K562 (cell line): ENCODE data around the gene ING4. TPM values are rescaled to one million over a fixed set of nuclear protein-coding genes. Genes with fewer than 3 reads are reported as not detected.
A peak's percentile ranks its signal among the peaks of the same experiment; 100 is the strongest.

ENCODE experiments used
- ATAC-seq: fragments of 200-7000 bp; cut with Tn5 transposase; 3 replicates; pipeline ENCODE4 v1.9.1; 2020; ENCODE audit warnings: moderate library complexity
- BruUV-seq: library from RNA; stranded (reverse); fragments of 400-500 nt; replicated peaks from 2 replicates; lab custom pipeline; 2021; lab: Mats Ljungman, UMichigan
- CTCF ChIA-PET: fragments of 300-600 bp; formaldehyde crosslinking; extraction: SDS; loops from one replicate; lab custom pipeline; 2021; ENCODE audit warnings: low intra/inter-chr PET ratio; lab: Yijun Ruan, JAX
- POLR2A ChIA-PET: fragments of 300-600, 350-650 bp; sonication (Branson Sonifier 250); formaldehyde crosslinking; extraction: SDS; loops from one replicate; lab custom pipeline; 2021; ENCODE audit warnings: antibody characterized with exemption, inconsistent platforms; lab: Yijun Ruan, JAX
- DNase-seq, 4 experiments: peaks; one replicate each; pipeline versions ENCODE4 v3.0.0 to v3.0.0-alpha.2; 2011 to 2018; ENCODE audit warnings: low spot score in 3 of 4, mixed read lengths in 3 of 4; ENCODE audit errors: extremely low read depth in 1 of 4
- FAIRE-seq: peaks from 2 replicates; lab custom pipeline; 2011; peaks lifted over from hg19 to GRCh38; lab: Jason Lieb, UNC
- H2AFZ ChIP-seq: 2 replicates; pipeline ENCODE4 v1.6.0; 2011; ENCODE audit warnings: low read depth, low read length, control low read depth, inconsistent platforms
- H3K27ac ChIP-seq: fragments of 200-600 bp; 3 replicates; pipeline ENCODE4 v1.8.0; 2011; ENCODE audit warnings: low read depth, mild to moderate bottlenecking, control low read depth, inconsistent platforms, low read length, moderate library complexity, mixed read lengths; ENCODE audit errors: extremely low read depth
- H3K27me3 ChIP-seq, 2 experiments: fragments of 300-600 bp in 1 of 2; 2 replicates in 1 of 2; 3 replicates in 1 of 2; pipeline versions ENCODE4 v1.6.0 to v1.8.0; 2011; ENCODE audit warnings: inconsistent platforms in 2 of 2, low read length in 2 of 2, mild to moderate bottlenecking in 1 of 2, mixed read lengths in 1 of 2, moderate library complexity in 1 of 2; ENCODE audit not compliant: control insufficient read depth in 2 of 2, insufficient read depth in 2 of 2
- H3K36me3 ChIP-seq: fragments of 300-600 bp; 3 replicates; pipeline ENCODE4 v1.8.0; 2011; ENCODE audit warnings: mild to moderate bottlenecking, low read length, inconsistent platforms; ENCODE audit not compliant: control insufficient read depth, insufficient read depth
- H3K4me1 ChIP-seq, 2 experiments: fragments of 200-600 bp in 1 of 2; replicated peaks in 1 of 2; 2 replicates in 1 of 2; 3 replicates in 1 of 2; pipeline versions ENCODE4 v1.5.1 to v1.8.0; 2011; ENCODE audit warnings: inconsistent platforms in 2 of 2, low read length in 2 of 2, mild to moderate bottlenecking in 1 of 2, mixed read lengths in 1 of 2, moderate library complexity in 1 of 2; ENCODE audit not compliant: control insufficient read depth in 2 of 2, insufficient read depth in 2 of 2
- H3K4me2 ChIP-seq: 2 replicates; pipeline ENCODE4 v1.6.1; 2011; ENCODE audit warnings: low read length, control low read depth, inconsistent platforms, mixed read lengths; ENCODE audit not compliant: insufficient read depth
- H3K4me3 ChIP-seq: fragments of 200-600 bp; sonication (generic), shearing (Covaris generic); 2 replicates; pipeline ENCODE4 v1.5.1; 2016; ENCODE audit warnings: control low read depth, inconsistent platforms
- H3K79me2 ChIP-seq: fragments of 200-600 bp; 3 replicates; pipeline ENCODE4 v1.8.0; 2011; ENCODE audit warnings: low read length, inconsistent platforms; ENCODE audit not compliant: control insufficient read depth, insufficient read depth
- H3K9ac ChIP-seq, 2 experiments: 2 replicates each; pipeline versions ENCODE4 v1.6.0 to v1.6.1; 2011; ENCODE audit warnings: low read depth in 2 of 2, low read length in 2 of 2, control low read depth in 1 of 2, inconsistent platforms in 1 of 2, mild to moderate bottlenecking in 1 of 2, mixed read lengths in 1 of 2; ENCODE audit not compliant: insufficient read depth in 1 of 2
- H3K9me1 ChIP-seq: one replicate; pipeline ENCODE4 v1.6.0; 2011; ENCODE audit warnings: inconsistent platforms, mild to moderate bottlenecking, low read length, moderate library complexity; ENCODE audit not compliant: control insufficient read depth, insufficient read depth
- H3K9me3 ChIP-seq: replicated peaks from 2 replicates; pipeline ENCODE4 v1.5.1; 2011; ENCODE audit warnings: low read depth, low read length, inconsistent platforms; ENCODE audit not compliant: control insufficient read depth, insufficient read depth
- H4K20me1 ChIP-seq: replicated peaks from 2 replicates; pipeline ENCODE4 v1.6.1; 2011; ENCODE audit warnings: low read length, inconsistent platforms, mixed read lengths; ENCODE audit not compliant: control insufficient read depth, insufficient read depth
- HSF4 ChIP-seq: fragments of 250-450 bp; sonication (Bioruptor Pico); IDR thresholded peaks from 2 replicates; pipeline ENCODE4 v2.1.2; 2022; ENCODE audit warnings: mild to moderate bottlenecking, moderate library complexity, borderline replicate concordance
- RAD21 ChIP-seq, 2 experiments: fragments of 250-450 bp in 1 of 2; fragments of 450-650 bp in 1 of 2; sonication (Bioruptor Pico) in 1 of 2; formaldehyde crosslinking in 1 of 2; IDR thresholded peaks in 1 of 2; conservative IDR thresholded peaks in 1 of 2; 2 replicates each; pipeline versions ENCODE4 v1.4.0 to v1.8.0; 2020 to 2022; ENCODE audit warnings: mild to moderate bottlenecking in 2 of 2, moderate library complexity in 1 of 2
- WGBS: fragments of 100-300 bp; shearing (Covaris generic); methylation state at CpG from one replicate; pipeline ENCODE4 v1.1.6; 2016; ENCODE audit warnings: low coverage, mixed read lengths; ENCODE audit not compliant: insufficient coverage; ENCODE audit errors: missing lambda C conversion rate; 5-methylcytosine and 5-hydroxymethylcytosine counted together
- in situ Hi-C: fragments of 300-500 bp; cut with MboI; formaldehyde crosslinking; loops from 4 replicates; pipeline ENCODE4 v1.15.0; 2018; ENCODE audit warnings: inconsistent platforms, mixed read lengths
- intact Hi-C: fragments of 100-400 bp; cut with micrococcal nuclease; formaldehyde crosslinking; loops from 2 replicates; pipeline ENCODE4 v1.14.2; 2022
- polyA plus RNA-seq, 8 experiments: library from polyadenylated mRNA; depleted of rRNA in 4 of 8; stranded (reverse) in 5 of 8; unstranded in 3 of 8; fragments of >200 nt; fragmentation: Nextera tagmentation in 2 of 8; fragmentation: Illumina TruSeq in 1 of 8; extraction: Ambion mirVana in 2 of 8; extraction: Trizol in 1 of 8; gene quantifications; 2 replicates each; pipeline versions ENCODE4 v1.2.1 to v1.2.3, GENCODE V29; 2011 to 2014; ENCODE audit warnings: inconsistent platforms in 1 of 8, missing spikeins in 1 of 8
- total RNA-seq, 7 experiments: library from RNA; depleted of rRNA in 6 of 7; stranded (reverse); fragments of >200 nt in 6 of 7; fragmentation: Illumina TruSeq in 2 of 7; extraction: Trizol in 2 of 7; gene quantifications; 2 replicates each; pipeline versions ENCODE4 v1.2.1 to v1.2.3, GENCODE V29; 2011 to 2021; ENCODE audit warnings: low replicate concordance in 1 of 7
- TF ChIP-seq, protein P1 (sequence below): IDR thresholded peaks from 2 replicates; pipeline ENCODE4 v1.6.1; 2011; ENCODE audit warnings: borderline replicate concordance, low read depth, mild to moderate bottlenecking, moderate library complexity, low read length; ENCODE audit not compliant: insufficient read depth, poor library complexity, severe bottlenecking
- TF ChIP-seq, protein P2 (sequence below), 3 experiments: IDR thresholded peaks in 2 of 3; conservative IDR thresholded peaks in 1 of 3; 2 replicates each; pipeline ENCODE4 v1.5.1; 2011 to 2012; ENCODE audit warnings: low read length in 3 of 3, mild to moderate bottlenecking in 3 of 3, control low read depth in 2 of 3, improper control_type of control experiment in 1 of 3, inconsistent platforms in 1 of 3, low read depth in 1 of 3, mixed read lengths in 1 of 3, moderate library complexity in 1 of 3; ENCODE audit not compliant: insufficient read depth in 2 of 3

Gene ING4
- total and polyA plus RNA-seq, 9 of the 15 experiments (the other 6 are each of a cell fraction or from before 2014, with no cell fraction given): 6.6 to 30.2 (median 15.7) TPM

- no peak for ATAC-seq
- H3K9me3 ChIP-seq: no peaks in the 10 kb centered on the region
- no peak overlapping the region for H3K4me3 ChIP-seq
- H3K36me3 ChIP-seq: peaks cover 63% of the 10 kb centered on the region; the same call in 2 of the 3 replicates
- BruUV-seq: no TSS peak
- in situ Hi-C loops (no loop called here), intact Hi-C loops (no loop called here)
- no peak overlapping the region; the same call in 2 of the 3 replicates for H3K27ac ChIP-seq
- peak; percentile 51 for FAIRE-seq
- peaks cover under 1% of the 10 kb centered on the region; the same call in 1 of the 3 replicates for H3K79me2 ChIP-seq
- H3K9ac ChIP-seq: no peak overlapping the region
- H4K20me1 ChIP-seq: no peaks in the 10 kb centered on the region
- H3K4me1 ChIP-seq: peaks cover 0 to 9% of the 10 kb centered on the region in 2 experiments; a peak in 1 of 5 replicates
- POLR2A ChIA-PET: interaction anchor here (0.6 to 1.2 kb wide), 2 partner anchors 11 to 257 kb away, joined by 4 to 5 read pairs; no protein-coding TSS in a partner anchor
- H2AFZ ChIP-seq: no peak overlapping the region
- WGBS: 90% methylated on average over 7 of the region's 8 CpGs
- TF ChIP-seq RAD21 (CRISPR knock-in tag; conservative IDR thresholded peaks at IDR 0.05 in 1 of 2, IDR thresholded peaks at IDR 0.05 in 1 of 2) (peak in 1 of 2 experiments; percentile 19; a peak in 1 of 4 replicates), HSF4 (CRISPR knock-in tag) (no peak)
- TF ChIP-seq, protein P1, sequence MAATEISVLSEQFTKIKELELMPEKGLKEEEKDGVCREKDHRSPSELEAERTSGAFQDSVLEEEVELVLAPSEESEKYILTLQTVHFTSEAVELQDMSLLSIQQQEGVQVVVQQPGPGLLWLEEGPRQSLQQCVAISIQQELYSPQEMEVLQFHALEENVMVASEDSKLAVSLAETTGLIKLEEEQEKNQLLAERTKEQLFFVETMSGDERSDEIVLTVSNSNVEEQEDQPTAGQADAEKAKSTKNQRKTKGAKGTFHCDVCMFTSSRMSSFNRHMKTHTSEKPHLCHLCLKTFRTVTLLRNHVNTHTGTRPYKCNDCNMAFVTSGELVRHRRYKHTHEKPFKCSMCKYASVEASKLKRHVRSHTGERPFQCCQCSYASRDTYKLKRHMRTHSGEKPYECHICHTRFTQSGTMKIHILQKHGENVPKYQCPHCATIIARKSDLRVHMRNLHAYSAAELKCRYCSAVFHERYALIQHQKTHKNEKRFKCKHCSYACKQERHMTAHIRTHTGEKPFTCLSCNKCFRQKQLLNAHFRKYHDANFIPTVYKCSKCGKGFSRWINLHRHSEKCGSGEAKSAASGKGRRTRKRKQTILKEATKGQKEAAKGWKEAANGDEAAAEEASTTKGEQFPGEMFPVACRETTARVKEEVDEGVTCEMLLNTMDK: no peak
- TF ChIP-seq, protein P2, sequence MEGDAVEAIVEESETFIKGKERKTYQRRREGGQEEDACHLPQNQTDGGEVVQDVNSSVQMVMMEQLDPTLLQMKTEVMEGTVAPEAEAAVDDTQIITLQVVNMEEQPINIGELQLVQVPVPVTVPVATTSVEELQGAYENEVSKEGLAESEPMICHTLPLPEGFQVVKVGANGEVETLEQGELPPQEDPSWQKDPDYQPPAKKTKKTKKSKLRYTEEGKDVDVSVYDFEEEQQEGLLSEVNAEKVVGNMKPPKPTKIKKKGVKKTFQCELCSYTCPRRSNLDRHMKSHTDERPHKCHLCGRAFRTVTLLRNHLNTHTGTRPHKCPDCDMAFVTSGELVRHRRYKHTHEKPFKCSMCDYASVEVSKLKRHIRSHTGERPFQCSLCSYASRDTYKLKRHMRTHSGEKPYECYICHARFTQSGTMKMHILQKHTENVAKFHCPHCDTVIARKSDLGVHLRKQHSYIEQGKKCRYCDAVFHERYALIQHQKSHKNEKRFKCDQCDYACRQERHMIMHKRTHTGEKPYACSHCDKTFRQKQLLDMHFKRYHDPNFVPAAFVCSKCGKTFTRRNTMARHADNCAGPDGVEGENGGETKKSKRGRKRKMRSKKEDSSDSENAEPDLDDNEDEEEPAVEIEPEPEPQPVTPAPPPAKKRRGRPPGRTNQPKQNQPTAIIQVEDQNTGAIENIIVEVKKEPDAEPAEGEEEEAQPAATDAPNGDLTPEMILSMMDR (IDR thresholded peaks at IDR 0.05 in 2 of 3, conservative IDR thresholded peaks at IDR 0.05 in 1 of 3; ENCODE audit: insufficient read depth in 2 of 3, low read depth in 1 of 3, low read length in 3 of 3): peak; percentile 35 to 44 (median 42); a peak in 4 of 6 replicates
- no peaks in the 10 kb centered on the region for H3K27me3 ChIP-seq
- no peak overlapping the region for H3K4me2 ChIP-seq
- no peaks in the 10 kb centered on the region for H3K9me1 ChIP-seq
- no peak for DNase-seq
- CTCF ChIA-PET: no interaction called here
Measured at GRCh38 chr12:6667559-6668210, 4.8 kb upstream of the ING4 start.
